ENCODE data around the gene PADI2. TPM values are rescaled to one million over a fixed set of nuclear protein-coding genes. Genes with fewer than 3 reads are reported as not detected.

The PADI2 gene
- total and polyA plus RNA-seq, 2 donors (not counting 3 experiments of a cell fraction or from before 2014, with no cell fraction given): not detected

DNA sequence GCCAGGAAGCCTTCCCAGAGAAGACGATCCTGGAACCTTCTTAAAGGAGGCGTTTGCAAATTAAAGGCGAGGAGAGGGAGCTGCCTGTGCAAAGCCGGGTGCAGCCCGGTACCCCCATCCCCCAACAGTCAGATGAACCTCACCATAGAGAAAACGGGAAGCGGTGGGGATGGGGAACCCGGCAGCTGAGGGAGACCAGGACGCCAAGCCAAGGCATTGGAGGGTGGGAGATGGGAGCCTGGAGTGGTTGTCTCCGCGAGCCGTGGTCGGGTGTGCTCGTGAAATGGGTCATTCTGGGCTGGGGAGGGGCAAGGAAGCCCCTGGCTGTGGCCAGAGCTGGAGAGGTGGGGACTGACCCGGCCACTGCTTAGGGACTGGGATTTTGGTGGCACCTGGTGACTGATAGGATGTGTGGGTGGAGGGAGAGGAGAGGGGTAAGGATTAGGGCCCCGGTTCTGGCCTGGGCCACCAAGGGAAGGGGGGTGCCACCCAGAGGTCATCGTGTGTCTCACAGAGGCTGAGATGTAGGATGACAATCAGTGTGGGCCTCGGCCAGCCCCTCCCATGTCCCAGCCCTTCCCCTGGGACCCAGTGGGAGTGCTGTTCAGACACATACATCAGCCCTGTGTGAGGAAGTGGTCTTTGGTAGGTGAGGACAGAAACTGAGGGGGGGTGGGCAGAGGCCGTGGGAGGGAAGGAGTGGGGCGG, 676 bp upstream of the PADI2 start:
- no peak overlapping the region for H3K9ac ChIP-seq (replicated peaks; ENCODE audit: extremely low read depth, insufficient read depth, low read length)
- DNase-seq (ENCODE audit: low read depth, low spot score): no peak
- no peak overlapping the region for H3K4me3 ChIP-seq (replicated peaks in 1 of 3; ENCODE audit: insufficient read depth in 1 of 3, low read depth in 1 of 3, low read length in 3 of 3)
- no peaks in the 10 kb centered on the region for H3K9me3 ChIP-seq (replicated peaks; ENCODE audit: control insufficient read depth, insufficient read depth, low read length)
- no peaks in the 10 kb centered on the region for H3K9me1 ChIP-seq (replicated peaks; ENCODE audit: control insufficient read depth, extremely low read depth, insufficient read depth, low read length)
- H3K4me1 ChIP-seq (ENCODE audit: control insufficient read depth, extremely low read depth, insufficient read depth, low read length): peaks cover 15% of the 10 kb centered on the region
- ChIA-PET POLR2A (no interaction called here), CTCF (interaction anchor here (1.0 to 1.9 kb wide), 4 partner anchors 59 to 153 kb away, joined by 3 to 7 read pairs (median 3); no protein-coding TSS in a partner anchor)
- TF ChIP-seq, protein P1, sequence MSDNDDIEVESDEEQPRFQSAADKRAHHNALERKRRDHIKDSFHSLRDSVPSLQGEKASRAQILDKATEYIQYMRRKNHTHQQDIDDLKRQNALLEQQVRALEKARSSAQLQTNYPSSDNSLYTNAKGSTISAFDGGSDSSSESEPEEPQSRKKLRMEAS (IDR thresholded peaks at IDR 0.05; ENCODE audit: insufficient read depth, insufficient read length): no peak
- TF ChIP-seq JUN (IDR thresholded peaks at IDR 0.05; ENCODE audit: borderline replicate concordance, insufficient read depth, insufficient read length, low read depth): no peak
- no peak for TF ChIP-seq MYC (IDR thresholded peaks at IDR 0.05; ENCODE audit: low read depth, low read length)
- no peak for TF ChIP-seq EZH2 (IDR thresholded peaks at IDR 0.05; ENCODE audit: borderline replicate concordance, low read depth, low read length, severe bottlenecking)
- no peak for TF ChIP-seq GATA2 (IDR thresholded peaks at IDR 0.05; ENCODE audit: insufficient read depth, insufficient read length, low read depth, low read length)
- TF ChIP-seq, protein P2, sequence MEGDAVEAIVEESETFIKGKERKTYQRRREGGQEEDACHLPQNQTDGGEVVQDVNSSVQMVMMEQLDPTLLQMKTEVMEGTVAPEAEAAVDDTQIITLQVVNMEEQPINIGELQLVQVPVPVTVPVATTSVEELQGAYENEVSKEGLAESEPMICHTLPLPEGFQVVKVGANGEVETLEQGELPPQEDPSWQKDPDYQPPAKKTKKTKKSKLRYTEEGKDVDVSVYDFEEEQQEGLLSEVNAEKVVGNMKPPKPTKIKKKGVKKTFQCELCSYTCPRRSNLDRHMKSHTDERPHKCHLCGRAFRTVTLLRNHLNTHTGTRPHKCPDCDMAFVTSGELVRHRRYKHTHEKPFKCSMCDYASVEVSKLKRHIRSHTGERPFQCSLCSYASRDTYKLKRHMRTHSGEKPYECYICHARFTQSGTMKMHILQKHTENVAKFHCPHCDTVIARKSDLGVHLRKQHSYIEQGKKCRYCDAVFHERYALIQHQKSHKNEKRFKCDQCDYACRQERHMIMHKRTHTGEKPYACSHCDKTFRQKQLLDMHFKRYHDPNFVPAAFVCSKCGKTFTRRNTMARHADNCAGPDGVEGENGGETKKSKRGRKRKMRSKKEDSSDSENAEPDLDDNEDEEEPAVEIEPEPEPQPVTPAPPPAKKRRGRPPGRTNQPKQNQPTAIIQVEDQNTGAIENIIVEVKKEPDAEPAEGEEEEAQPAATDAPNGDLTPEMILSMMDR (IDR thresholded peaks at IDR 0.05; ENCODE audit: extremely low read depth in 1 of 2, insufficient read depth in 1 of 2, low read depth in 1 of 2, low read length in 2 of 2): no peak
- no peak for TF ChIP-seq FOS (IDR thresholded peaks at IDR 0.05; ENCODE audit: borderline replicate concordance, insufficient read depth, low read length)
- TF ChIP-seq POLR2A (IDR thresholded peaks at IDR 0.05; ENCODE audit: low read depth, low read length): no peak
- TF ChIP-seq POLR2AphosphoS5 (IDR thresholded peaks at IDR 0.05; ENCODE audit: insufficient read depth, low read depth, low read length): no peak
- intact Hi-C loops (cut with micrococcal nuclease) (no loop called here), dilution Hi-C loops (cut with MboI; ENCODE audit: extremely low pct_ligation_motif_present, low sequenced_read_pairs) (no loop called here)
- no peak overlapping the region for H3K27ac ChIP-seq (ENCODE audit: insufficient read depth, low read depth, low read length)
- peaks cover 20 to 21% of the 10 kb centered on the region in 2 experiments for H3K27me3 ChIP-seq (ENCODE audit: control insufficient read depth in 2 of 2, insufficient read depth in 2 of 2, low read length in 2 of 2)
- H3K36me3 ChIP-seq (ENCODE audit: control insufficient read depth in 2 of 2, extremely low read depth in 1 of 2, insufficient read depth in 2 of 2, low read length in 2 of 2): no peaks in the 10 kb centered on the region
- no peaks in the 10 kb centered on the region for H4K20me1 ChIP-seq (replicated peaks; ENCODE audit: control insufficient read depth, extremely low read depth, insufficient read depth, low read length)
- no peak for FAIRE-seq
- H3K4me2 ChIP-seq (ENCODE audit: insufficient read depth, low read length): no peak overlapping the region
- H2AFZ ChIP-seq (ENCODE audit: low read depth, low read length): no peak overlapping the region
- no TSS peak for BruUV-seq (replicated peaks)
- no peaks in the 10 kb centered on the region for H3K79me2 ChIP-seq (ENCODE audit: control insufficient read depth, insufficient read depth, low read length)
